Measurements from ENCODE around the gene AIP. TPM values are rescaled to one million over a fixed set of nuclear protein-coding genes. Genes with fewer than 3 reads are reported as not detected.

AIP gene
- total RNA-seq, 1 donor from 2014 or later = 45.9 TPM

- H3K4me3 ChIP-seq (ENCODE audit: low read depth, low read length) = no peak overlapping the region
- no peak for DNase-seq (ENCODE audit: low read depth)
- no peak for TF ChIP-seq CTCF (IDR thresholded peaks at IDR 0.05; ENCODE audit: insufficient read depth, low read length, poor library complexity, severe bottlenecking)
- no peaks in the 10 kb centered on the region for H3K27me3 ChIP-seq (ENCODE audit: control insufficient read depth, insufficient read depth, low read length)
- H3K36me3 ChIP-seq (ENCODE audit: control insufficient read depth, insufficient read depth, low read length) = peaks cover 5% of the 10 kb centered on the region
Measured at GRCh38 chr11:67491276-67492068, 8.6 kb downstream of the AIP start.

GRCh38 chr11:67492069-67492727 is 9.4 kb downstream of the AIP start:
- peaks cover 5% of the 10 kb centered on the region for H3K36me3 ChIP-seq (ENCODE audit: control insufficient read depth, insufficient read depth, low read length)

GRCh38 chr11:67492801-67493547 is 10.1 kb downstream of the AIP start:
- no peaks in the 10 kb centered on the region for H3K27me3 ChIP-seq (ENCODE audit: control insufficient read depth, insufficient read depth, low read length)
- peaks cover 5% of the 10 kb centered on the region for H3K36me3 ChIP-seq (ENCODE audit: control insufficient read depth, insufficient read depth, low read length)
- TF ChIP-seq CTCF (IDR thresholded peaks at IDR 0.05; ENCODE audit: insufficient read depth, low read length, poor library complexity, severe bottlenecking) = no peak
- no peak for DNase-seq (ENCODE audit: low read depth)
- H3K4me3 ChIP-seq (ENCODE audit: low read depth, low read length) = no peak overlapping the region

More at GRCh38 chr11:67492069-67492727, 9.4 kb downstream of the AIP start:
- no peak overlapping the region for H3K4me3 ChIP-seq (ENCODE audit: low read depth, low read length)
- no peaks in the 10 kb centered on the region for H3K27me3 ChIP-seq (ENCODE audit: control insufficient read depth, insufficient read depth, low read length)
- no peak for TF ChIP-seq CTCF (IDR thresholded peaks at IDR 0.05; ENCODE audit: insufficient read depth, low read length, poor library complexity, severe bottlenecking)
- DNase-seq (ENCODE audit: low read depth) = no peak

GRCh38 chr11:67493548-67494370 is 10.9 kb downstream of the AIP start:
- no peak for TF ChIP-seq CTCF (IDR thresholded peaks at IDR 0.05; ENCODE audit: insufficient read depth, low read length, poor library complexity, severe bottlenecking)
- no peaks in the 10 kb centered on the region for H3K27me3 ChIP-seq (ENCODE audit: control insufficient read depth, insufficient read depth, low read length)
- H3K36me3 ChIP-seq (ENCODE audit: control insufficient read depth, insufficient read depth, low read length) = peaks cover 5% of the 10 kb centered on the region
- no peak overlapping the region for H3K4me3 ChIP-seq (ENCODE audit: low read depth, low read length)
- no peak for DNase-seq (ENCODE audit: low read depth)

- Histone ChIP-seq H3K36me3 (ENCODE audit: control insufficient read depth, insufficient read depth, low read length) (peaks cover 6% of the 10 kb centered on the region), H3K27me3 (ENCODE audit: control insufficient read depth, insufficient read depth, low read length) (no peaks in the 10 kb centered on the region), H3K4me3 (ENCODE audit: low read depth, low read length) (no peak overlapping the region)
- no peak for TF ChIP-seq CTCF (IDR thresholded peaks at IDR 0.05; ENCODE audit: insufficient read depth, low read length, poor library complexity, severe bottlenecking)
- DNase-seq (ENCODE audit: low read depth) = no peak
Measured at GRCh38 chr11:67494371-67495233, 11.8 kb downstream of the AIP start.

Data from kidney epithelial cell (primary cell).